Measurements from ENCODE around the gene PARD3. TPM values are rescaled to one million over a fixed set of nuclear protein-coding genes. Genes with fewer than 3 reads are reported as not detected.

The PARD3 gene
- total and polyA plus RNA-seq, 7 donors, result 20.2 to 84.4 (median 53.4) TPM

DNA sequence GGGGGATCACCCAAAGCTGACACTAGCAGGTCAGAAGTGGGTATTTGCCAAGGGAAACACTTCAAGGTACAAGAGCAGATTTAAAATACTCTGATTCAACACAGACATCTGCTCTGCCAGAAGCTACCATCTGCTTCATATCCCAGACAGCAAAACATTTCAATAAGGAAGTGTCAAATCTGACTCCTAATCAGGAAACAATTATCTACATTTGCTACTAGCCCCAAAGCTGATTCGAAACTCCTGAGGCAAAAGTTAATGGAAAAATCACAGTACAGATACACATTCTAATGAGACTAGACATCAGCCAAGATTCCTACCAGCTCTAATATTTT lies 48.9 kb downstream of the PARD3 start:
- WGBS, 3 donors, result 75 to 84% (median 79%) methylated on average over 1 of the region's 1 CpG
- ATAC-seq (no peak), DNase-seq (no peak)
- Histone ChIP-seq H3K36me3 (ENCODE audit: insufficient read depth in 1 of 2, low read depth in 1 of 2) (no peaks in the 10 kb centered on the region), H3K27me3 (ENCODE audit: insufficient read depth in 3 of 3, low read length in 2 of 3) (no peaks in the 10 kb centered on the region), H3K9me3 (no peaks in the 10 kb centered on the region), H3K27ac (peak overlapping the region; percentile 18), H3K4me3 (no peak overlapping the region), H3K4me1 (peaks cover 76% of the 10 kb centered on the region)
- TF ChIP-seq, protein P1, sequence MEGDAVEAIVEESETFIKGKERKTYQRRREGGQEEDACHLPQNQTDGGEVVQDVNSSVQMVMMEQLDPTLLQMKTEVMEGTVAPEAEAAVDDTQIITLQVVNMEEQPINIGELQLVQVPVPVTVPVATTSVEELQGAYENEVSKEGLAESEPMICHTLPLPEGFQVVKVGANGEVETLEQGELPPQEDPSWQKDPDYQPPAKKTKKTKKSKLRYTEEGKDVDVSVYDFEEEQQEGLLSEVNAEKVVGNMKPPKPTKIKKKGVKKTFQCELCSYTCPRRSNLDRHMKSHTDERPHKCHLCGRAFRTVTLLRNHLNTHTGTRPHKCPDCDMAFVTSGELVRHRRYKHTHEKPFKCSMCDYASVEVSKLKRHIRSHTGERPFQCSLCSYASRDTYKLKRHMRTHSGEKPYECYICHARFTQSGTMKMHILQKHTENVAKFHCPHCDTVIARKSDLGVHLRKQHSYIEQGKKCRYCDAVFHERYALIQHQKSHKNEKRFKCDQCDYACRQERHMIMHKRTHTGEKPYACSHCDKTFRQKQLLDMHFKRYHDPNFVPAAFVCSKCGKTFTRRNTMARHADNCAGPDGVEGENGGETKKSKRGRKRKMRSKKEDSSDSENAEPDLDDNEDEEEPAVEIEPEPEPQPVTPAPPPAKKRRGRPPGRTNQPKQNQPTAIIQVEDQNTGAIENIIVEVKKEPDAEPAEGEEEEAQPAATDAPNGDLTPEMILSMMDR (IDR thresholded peaks at IDR 0.05), result no peak
- intact Hi-C loops (cut with DNase I), result no loop called here

DNA sequence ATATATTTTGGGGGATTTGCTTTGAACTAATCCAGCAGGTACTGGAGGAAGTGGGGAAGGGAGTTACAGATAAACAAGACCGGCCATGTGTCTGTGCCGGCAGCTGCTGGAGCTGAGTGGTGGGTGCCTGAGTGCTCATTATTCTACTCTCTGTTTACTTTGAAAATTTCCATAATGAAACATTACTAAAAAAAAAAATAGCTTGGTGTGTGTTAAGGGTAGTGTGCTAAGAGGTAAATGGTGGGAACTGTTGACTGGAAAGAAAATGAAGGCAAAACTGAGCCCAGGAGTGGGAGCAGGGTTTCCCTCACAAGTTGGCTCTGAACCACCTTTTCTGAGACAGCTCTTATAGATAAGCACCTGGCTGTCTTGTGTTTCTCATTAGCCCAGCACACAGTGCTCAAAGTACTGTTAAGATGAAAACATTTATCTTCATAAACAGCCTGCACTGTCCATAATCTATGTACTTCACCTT lies 50.6 kb downstream of the PARD3 start:
- TF ChIP-seq, protein P1 (IDR thresholded peaks at IDR 0.05), result no peak
- no peak overlapping the region for H3K27ac ChIP-seq
- H3K9me3 ChIP-seq, result no peaks in the 10 kb centered on the region
- no peak overlapping the region for H3K4me3 ChIP-seq
- 87 to 94% (median 93%) methylated on average over 2 of the region's 2 CpGs for WGBS, 3 donors
- H3K4me1 ChIP-seq, result peaks cover 75% of the 10 kb centered on the region
- ATAC-seq (no peak), DNase-seq (no peak)
- H3K36me3 ChIP-seq (ENCODE audit: insufficient read depth in 1 of 2, low read depth in 1 of 2), result no peaks in the 10 kb centered on the region
- no peaks in the 10 kb centered on the region for H3K27me3 ChIP-seq (ENCODE audit: insufficient read depth in 3 of 3, low read length in 2 of 3)
- intact Hi-C loops (cut with DNase I), result no loop called here

DNA sequence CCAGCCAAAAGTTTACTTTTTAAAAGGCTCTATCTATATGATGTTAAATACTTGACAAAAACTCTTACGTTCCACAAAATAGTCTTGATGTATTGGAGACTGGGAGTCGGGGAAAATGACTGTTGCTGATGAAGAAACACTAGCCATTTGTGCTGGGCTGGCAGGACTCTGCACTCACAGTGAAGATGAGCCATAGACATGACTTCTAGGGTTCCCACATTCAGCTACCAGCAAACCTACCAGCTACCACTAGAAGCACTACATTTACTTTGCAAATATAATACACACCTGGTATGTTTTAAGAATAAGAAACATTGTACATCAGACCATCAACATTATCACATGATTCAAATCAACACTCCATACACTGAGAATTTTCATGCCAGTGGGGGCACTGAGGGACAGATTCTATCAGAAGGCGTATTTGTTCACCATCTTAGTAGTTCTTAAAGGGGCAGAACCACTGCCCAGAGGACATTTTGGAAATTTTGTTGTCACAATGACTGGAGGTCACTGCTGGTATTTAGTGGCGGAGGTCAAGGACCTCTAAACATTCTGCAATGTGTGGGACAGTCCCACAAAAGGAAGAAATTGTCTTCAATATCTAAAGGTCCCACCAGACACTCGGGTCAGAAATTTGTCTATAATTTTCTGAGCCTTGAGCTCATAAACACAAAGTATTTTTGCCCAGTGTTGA lies 52.3 kb downstream of the PARD3 start:
- H3K4me3 ChIP-seq, result no peak overlapping the region
- peak overlapping the region; percentile 31 for H3K27ac ChIP-seq
- DNase-seq (no peak), ATAC-seq (peak in 2 of 4 donors; percentile 25 to 32)
- no peaks in the 10 kb centered on the region for H3K9me3 ChIP-seq
- H3K27me3 ChIP-seq (ENCODE audit: insufficient read depth in 3 of 3, low read length in 2 of 3), result no peaks in the 10 kb centered on the region
- H3K36me3 ChIP-seq (ENCODE audit: insufficient read depth in 1 of 2, low read depth in 1 of 2), result no peaks in the 10 kb centered on the region
- TF ChIP-seq, protein P1 (IDR thresholded peaks at IDR 0.05), result peak; percentile 6
- 73 to 84% (median 82%) methylated on average over 5 of the region's 5 CpGs for WGBS, 3 donors
- peaks cover 80% of the 10 kb centered on the region for H3K4me1 ChIP-seq
- intact Hi-C loops (cut with DNase I), result no loop called here

DNA sequence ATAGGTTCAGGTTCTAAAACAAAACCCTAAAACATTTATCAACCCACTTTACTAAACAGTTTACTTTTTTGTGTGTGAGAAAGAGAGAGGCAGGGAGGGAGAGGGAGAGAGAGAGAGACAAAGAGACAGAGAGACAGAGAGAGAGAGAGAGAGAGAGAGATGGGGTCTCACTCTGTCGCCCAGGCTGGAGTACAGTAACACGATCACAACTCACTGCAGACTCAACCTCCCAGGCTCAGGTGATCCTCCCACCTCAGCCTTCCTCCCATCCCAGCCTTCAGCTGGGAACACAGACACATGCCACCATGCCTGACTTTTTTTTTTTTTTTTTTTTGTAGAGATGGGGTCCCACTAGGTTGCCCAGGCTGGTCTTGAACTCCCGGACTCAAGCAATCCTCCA lies 52.9 kb downstream of the PARD3 start:
- Histone ChIP-seq H3K4me3 (no peak overlapping the region), H3K27me3 (ENCODE audit: insufficient read depth in 3 of 3, low read length in 2 of 3) (no peaks in the 10 kb centered on the region), H3K27ac (no peak overlapping the region), H3K36me3 (ENCODE audit: insufficient read depth in 1 of 2, low read depth in 1 of 2) (no peaks in the 10 kb centered on the region), H3K9me3 (no peaks in the 10 kb centered on the region), H3K4me1 (peaks cover 82% of the 10 kb centered on the region)
- ATAC-seq, result no peak
- no peak for DNase-seq
- TF ChIP-seq, protein P1 (IDR thresholded peaks at IDR 0.05), result no peak
- WGBS, 3 donors, result 92 to 100% (median 100%) methylated on average over 3 of the region's 3 CpGs
- intact Hi-C loops (cut with DNase I), result no loop called here

DNA sequence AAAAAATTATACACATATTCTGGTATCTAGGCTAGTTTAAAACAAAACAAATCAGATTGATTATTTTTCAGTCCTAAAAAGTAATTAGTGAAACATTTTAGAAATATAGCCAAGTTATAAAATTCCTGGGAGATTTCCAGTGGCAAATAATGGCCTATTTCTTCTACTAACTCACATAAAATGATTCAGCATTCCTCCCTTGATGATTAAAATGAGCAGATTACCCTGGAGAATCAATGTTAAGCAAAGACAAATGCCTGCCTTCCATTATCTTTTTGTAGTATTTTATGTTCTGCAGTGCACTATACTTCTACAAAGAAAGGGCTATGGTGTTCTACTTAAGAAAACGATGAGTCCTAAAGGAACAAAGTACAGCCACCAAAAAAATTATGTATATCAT lies 53.6 kb downstream of the PARD3 start:
- H3K4me1 ChIP-seq, result peaks cover 79% of the 10 kb centered on the region

More for the DNA sequence above, 53.6 kb downstream of the PARD3 start:
- 59 to 88% (median 85%) methylated on average over 1 of the region's 1 CpG for WGBS, 3 donors
- intact Hi-C loops (cut with DNase I), result no loop called here
- Histone ChIP-seq H3K36me3 (ENCODE audit: insufficient read depth in 1 of 2, low read depth in 1 of 2) (no peaks in the 10 kb centered on the region), H3K9me3 (no peaks in the 10 kb centered on the region), H3K4me3 (no peak overlapping the region), H3K27ac (peak overlapping the region; percentile 83), H3K27me3 (ENCODE audit: insufficient read depth in 3 of 3, low read length in 2 of 3) (no peaks in the 10 kb centered on the region)
- TF ChIP-seq, protein P1 (IDR thresholded peaks at IDR 0.05), result no peak
- no peak for DNase-seq
- no peak for ATAC-seq
